Left lobe of liver (tissue), 2 donors: ENCODE results near the gene PLXNA3. TPM values are rescaled to one million over a fixed set of nuclear protein-coding genes. Genes with fewer than 3 reads are reported as not detected.

Source experiments
- ATAC-seq: fragments of 200-7000 bp; cut with Tn5 transposase; one replicate; pipeline ENCODE4 v1.9.1; 2020; ENCODE audit warnings: mild to moderate bottlenecking, moderate library complexity
- DNase-seq: peaks from one replicate; pipeline ENCODE4 v3.0.0-alpha.2; 2020; ENCODE audit warnings: low spot score
- total RNA-seq: library from RNA; stranded (reverse); gene quantifications from one replicate; pipeline ENCODE4 v1.2.1, GENCODE V29; 2021
- donor health status: DM: no; HTN: no; CAD: no; lungs with moderate emphysema.
- donor health status: DM: no; HTN: yes; CAD: no.

PLXNA3 gene
- total RNA-seq, 1 donor from 2014 or later, result 4.5 TPM

DNA sequence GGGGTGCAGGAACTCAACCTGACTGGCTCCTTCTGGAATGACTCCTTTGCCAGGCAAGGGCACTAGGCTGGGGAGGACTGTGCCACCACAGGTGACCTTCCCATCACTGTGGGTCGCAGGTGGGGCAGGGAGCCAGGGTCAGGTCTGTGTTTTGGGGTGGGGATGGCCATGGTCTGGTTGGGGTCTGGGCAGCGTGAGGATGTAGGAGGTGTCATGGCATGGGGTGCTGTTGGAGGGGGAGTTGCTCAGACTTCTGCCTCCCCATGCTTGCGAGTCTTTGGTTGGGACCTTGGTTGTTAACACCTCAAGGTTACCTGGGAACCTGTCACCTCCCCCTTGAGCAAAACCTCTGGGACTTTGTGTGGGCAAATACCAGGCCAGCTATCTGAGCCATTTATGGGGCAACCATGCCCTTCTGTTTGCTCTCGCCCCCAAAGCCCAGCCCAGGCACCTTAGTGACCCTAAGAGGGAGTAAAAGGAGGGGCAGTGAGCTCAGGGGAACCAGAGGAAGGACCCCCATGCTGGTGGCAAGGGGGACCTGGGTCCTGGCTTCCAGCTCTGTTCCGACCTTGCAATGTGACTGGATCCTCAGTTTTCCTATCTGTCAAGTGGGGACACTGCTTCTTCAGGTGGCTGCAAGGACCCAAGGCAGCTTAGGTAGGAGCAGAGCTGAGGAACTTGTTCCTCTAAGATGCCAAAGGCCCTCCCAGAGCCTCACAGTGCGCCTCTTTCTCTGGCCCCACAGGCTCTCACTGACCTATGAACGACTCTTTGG is 23.5 kb upstream of the PLXNA3 start:
- no peak for ATAC-seq
- DNase-seq, result no peak

DNA sequence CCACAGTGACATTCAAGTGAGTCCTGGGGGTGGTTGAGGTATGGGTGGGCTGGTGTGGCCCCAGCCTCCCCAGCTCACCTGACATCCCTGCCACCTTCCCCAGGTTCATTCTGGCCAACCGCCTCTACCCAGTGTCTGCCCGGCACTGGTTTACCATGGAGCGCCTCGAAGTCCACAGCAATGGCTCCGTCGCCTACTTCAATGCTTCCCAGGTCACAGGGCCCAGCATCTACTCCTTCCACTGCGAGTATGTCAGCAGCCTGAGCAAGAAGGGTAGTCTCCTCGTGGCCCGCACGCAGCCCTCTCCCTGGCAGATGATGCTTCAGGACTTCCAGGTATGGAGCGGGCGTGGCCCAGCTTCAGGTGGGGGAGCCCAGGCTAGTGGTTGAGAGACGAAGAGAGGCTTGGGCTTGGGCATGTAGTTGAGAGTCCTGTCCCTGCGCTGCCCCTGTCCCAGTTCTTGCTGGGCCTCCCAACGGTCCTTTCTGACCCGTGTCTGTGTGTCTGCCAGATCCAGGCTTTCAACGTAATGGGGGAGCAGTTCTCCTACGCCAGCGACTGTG is 22.8 kb upstream of the PLXNA3 start:
- no peak for DNase-seq
- no peak for ATAC-seq

DNA sequence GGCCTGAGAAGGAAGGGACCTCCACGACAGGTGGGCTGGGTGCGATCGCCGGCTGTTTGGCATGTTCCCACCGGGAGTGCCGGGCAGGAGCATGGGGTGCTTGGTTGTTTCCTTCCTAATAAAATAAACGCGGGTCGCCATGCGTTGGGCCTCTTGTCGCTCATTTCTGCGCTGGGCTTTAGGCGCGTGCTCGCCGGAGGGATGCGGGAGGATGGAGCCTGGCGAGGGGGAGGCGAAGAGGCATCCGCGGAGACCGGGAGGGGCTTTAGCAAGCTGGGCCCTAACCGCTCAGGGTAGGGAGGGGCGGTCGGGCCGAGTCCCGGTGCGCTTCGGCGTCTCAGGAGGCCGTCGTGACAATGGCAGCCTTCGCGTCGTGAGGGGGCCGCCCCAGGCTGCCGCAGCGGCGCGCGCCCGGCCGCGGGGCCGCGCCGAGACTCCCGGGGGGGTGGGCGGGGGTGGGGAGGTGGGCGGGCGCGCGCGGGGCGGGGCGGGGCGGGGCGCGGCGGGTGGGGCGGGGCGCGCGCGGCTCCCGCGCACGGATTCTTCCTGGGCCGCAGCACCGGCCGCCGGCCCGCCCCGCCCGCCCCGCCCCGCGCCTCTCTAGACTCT is 21.6 kb upstream of the PLXNA3 start:
- no peak for DNase-seq
- ATAC-seq, result peak; percentile 67

DNA sequence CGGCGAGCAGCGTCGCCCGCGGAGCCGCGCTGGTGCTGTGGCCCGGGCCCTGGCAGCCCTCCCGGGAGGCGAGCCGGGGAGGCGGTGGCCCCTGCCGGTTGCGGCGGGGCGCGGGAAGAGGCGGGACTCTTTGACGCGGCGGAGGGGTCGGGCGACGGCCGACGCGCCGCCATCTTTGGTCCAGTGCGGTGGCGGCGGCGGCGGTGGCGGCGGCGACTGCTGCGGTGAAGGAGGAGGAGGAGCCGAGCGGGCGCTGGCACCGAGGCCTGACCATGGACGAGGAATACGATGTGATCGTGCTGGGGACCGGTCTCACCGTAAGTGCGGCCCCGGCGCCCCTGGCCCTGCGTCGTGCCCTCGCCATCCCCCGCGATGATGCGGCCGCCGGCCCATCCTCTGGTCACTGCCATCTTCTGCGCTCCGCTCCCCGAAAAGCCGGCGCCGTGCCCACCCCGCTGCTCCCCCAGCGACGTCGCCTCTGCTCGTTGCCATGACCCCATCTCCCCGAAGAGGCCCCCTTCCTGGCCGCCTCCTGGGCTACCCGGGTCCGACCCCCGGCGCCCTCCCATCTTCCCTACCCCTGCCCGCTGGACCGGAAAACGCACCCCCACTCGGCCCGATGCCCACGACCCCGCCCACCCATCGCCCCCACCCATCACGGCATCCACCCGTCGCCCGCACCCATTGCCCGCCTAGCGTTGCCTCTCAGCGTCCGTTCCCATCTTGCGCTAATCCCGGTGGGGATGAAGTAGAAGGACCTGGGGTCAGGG is 20.9 kb upstream of the PLXNA3 start, which contains the start of gene GDI1:
Gene GDI1 (plus strand): TSS at position 172 of the 770 bp plus-strand sequence. CDS start 101 bp downstream, at position 273.
- DNase-seq (peak; percentile 60), ATAC-seq (peak; percentile 76)

DNA sequence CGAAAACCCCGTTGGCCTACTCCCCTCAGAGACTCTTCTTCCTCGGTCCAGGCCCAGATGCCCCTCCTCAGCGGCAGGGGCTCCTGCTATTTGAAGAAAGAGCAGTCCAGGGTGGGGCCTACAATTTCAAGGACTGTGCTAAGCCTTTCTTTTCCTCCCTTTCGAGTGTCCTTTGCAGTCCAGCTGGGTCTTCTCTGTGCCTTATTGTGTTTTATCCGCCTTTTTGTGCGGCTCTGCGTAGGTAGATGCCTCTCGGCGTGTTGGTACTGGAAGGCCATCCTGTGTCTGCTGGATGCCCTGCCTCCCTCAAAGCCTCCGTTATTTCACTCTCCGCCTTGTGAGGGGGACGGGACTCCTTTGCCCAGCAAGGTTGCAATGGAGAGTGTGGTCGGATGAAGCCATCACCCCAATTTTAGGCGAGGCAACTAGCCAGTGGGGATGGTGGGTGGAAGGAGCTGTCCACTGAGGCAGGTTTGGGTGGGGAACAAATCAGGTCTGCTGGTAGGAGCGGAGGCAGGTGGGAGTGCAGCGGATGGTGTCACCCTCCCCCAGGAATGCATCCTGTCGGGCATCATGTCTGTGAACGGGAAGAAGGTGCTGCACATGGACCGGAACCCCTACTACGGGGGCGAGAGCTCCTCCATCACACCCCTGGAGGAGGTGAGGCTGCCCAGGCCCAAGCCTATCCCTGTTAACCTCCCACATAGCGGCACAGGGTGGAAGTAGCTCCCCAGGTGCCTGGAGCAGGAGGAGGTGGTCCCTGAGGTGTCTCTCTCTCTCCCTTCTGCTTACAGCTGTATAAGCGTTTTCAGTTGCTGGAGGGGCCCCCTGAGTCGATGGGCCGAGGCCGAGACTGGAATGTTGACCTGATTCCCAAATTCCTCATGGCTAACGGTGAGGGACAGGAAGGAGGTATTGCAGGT is 19.8 kb upstream of the PLXNA3 start:
- DNase-seq (no peak), ATAC-seq (no peak)

DNA sequence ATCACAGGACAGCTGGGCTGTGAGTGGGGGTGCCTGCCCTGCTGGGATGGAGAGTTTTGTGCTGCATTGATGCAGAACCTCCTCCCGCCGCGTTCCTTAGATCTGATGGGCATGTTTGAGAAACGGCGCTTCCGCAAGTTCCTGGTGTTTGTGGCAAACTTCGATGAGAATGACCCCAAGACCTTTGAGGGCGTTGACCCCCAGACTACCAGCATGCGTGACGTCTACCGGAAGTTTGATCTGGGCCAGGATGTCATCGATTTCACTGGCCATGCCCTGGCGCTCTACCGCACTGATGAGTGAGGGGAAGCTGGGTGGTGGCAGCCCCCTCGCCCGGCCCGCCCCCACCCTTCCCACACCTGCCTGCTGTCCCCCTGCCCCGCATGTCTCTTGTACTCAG is 18.2 kb upstream of the PLXNA3 start:
- ATAC-seq (peak; percentile 43), DNase-seq (peak; percentile 61)

DNA sequence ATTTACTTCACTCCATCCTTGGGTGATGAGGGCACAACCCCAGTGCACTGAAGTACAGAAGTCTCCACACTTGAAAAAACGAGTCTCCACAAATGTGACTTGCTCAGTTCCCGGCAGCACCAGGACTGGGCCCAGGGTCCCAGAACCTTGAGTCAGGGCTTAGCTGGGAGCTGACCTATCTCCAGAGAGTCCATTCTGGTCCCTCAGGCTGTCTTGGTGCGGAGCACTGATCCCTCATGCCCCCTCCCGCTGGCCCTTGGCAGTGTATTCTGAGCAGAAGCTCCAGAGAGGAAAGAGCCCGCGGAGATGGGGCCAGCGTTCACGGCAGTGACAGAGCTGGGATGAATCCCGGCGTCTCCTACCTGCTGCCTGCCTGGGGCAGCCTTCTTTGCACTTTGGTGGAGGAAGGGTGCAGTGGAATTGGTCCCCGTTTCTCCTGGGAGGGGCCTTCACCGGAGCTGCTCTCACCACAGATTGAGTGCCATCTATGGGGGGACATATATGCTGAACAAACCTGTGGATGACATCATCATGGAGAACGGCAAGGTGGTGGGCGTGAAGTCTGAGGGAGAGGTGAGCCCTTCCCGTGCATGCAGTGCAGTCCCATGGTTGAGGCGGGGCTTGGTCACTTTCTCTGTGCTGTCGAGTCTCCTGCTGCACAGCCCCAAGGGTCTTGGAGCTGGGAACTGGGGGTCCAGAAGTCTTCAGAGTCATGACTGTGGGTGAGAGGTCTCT is 17.3 kb upstream of the PLXNA3 start:
- DNase-seq (no peak), ATAC-seq (no peak)

DNA sequence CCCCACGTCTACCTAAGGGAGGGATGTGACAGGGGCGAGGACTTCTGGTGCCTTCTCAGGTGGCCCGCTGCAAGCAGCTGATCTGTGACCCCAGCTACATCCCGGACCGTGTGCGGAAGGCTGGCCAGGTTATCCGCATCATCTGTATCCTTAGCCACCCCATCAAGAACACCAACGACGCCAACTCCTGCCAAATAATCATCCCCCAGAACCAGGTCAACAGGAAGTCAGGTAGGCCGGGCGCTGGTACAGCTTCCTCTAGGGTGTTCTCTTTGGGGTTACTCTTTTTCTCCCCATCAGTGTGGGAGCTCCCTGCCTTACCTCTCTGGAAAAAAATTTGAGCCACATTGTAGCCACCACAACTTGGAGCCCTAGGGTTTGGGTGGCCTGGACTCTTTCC is 16.5 kb upstream of the PLXNA3 start:
- no peak for ATAC-seq
- no peak for DNase-seq

DNA sequence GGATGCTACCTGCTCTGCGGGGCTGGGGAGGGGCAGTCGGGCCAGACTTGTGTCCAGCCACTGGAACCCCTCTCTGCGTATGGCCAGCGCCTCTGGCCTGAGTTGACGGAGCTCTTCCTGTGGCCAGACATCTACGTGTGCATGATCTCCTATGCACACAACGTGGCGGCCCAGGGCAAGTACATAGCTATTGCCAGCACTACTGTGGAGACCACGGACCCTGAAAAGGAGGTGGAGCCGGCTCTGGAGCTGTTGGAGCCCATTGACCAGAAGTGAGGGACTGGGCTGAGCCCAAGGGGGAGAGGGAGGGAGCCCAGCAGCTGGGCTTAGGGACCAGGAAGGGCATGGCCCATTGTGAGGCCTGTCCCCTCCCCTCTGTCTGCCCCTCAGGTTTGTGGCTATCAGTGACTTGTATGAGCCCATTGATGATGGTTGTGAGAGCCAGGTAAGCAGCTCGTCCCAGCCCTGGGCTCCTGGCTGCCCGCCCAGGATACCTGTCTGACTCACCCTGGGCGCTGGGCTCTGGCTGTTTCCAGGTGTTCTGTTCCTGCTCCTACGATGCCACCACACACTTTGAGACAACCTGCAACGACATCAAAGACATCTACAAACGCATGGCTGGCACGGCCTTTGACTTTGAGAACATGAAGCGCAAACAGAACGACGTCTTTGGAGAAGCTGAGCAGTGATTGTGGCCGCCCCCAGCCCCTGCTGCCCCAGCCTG is 15.9 kb upstream of the PLXNA3 start:
- ATAC-seq (no peak), DNase-seq (no peak)

DNA sequence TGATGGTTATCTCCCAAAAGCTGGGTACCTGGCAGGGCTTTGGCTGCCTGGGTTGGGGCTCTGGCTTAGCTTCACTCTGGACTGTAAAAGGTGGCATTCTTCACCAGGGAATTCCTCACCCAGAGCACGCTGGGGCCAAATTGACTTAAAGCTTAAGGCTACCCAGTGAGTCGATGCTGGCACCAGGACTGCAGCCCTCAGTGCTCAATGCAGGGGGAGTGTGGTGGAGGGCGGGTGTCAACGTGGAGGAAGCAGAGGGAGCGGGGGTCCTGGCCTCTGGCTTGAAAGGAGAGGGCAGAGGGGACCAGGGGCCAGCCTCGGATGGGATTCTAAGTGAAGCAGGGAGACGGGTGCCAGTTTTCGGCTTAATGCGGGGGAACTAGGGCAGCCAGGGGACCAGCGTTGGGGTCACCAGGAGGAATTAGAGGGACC is 14.6 kb upstream of the PLXNA3 start:
- peak; percentile 6 for ATAC-seq
- no peak for DNase-seq

DNA sequence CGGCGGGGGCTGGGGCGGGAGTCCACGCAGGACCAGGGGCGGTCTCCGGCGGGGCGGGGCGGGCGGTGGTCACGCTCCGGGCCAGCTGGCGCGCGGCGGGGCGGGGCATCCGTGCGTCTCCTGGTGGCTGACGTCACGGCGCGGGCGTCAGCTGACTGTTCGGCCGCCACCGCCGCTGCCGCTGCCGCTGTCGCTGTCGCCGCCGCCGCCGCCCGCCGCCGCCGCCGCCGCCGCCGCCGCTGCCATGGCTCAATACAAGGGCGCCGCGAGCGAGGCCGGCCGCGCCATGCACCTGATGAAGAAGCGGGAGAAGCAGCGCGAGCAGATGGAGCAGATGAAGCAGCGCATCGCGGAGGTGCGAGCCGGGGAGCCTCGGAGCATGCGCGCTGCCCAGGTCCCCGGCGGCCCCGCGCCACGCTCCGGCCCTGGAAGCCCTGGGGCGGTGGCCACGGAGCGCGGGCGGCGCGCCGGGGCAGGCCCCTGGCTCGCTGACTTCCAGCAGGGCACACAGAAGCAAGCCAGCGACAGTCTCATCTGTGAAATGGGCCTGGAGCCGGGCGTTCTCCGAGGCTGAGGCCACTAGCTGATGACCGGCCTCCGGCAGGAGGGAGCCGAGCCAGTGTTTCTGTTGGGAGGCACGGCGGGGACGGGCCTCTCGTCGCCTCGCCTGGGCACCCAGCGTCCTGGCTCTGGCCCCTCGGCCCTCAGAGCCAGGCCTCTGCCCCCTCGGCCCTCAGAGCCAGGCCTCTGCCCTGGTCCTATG is 13.9 kb upstream of the PLXNA3 start, which contains the start of gene FAM50A:
Gene FAM50A (plus strand): TSS at position 150 of the 763 bp plus-strand sequence. CDS start 95 bp downstream, at position 245.
- peak; percentile 91 for ATAC-seq
- DNase-seq, result peak; percentile 76

DNA sequence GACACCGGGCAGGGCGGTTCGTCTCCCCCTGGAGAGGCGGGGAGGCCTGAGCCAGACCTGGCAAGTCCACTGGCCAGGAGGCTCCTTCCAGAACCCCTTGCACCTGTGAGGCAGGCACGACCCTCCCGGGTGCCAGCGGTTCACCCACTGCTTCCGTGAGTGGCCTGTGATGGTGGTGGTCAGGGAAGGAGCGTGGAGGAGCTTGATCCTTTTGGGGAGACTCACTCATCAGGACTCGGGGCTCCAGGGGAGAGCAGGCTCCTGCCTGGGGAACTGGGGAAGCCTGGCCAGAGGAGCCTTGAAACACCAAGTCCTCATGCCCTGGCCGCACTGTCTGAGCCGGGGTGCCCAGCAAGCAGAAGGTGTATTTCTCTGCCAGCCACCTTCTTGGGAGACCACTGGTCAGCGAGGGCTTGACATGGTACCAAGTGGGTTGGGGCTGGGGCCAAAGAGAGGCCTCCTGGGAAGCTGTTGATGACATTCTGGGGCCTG is 13.3 kb upstream of the PLXNA3 start:
- no peak for DNase-seq
- ATAC-seq, result peak; percentile 3

DNA sequence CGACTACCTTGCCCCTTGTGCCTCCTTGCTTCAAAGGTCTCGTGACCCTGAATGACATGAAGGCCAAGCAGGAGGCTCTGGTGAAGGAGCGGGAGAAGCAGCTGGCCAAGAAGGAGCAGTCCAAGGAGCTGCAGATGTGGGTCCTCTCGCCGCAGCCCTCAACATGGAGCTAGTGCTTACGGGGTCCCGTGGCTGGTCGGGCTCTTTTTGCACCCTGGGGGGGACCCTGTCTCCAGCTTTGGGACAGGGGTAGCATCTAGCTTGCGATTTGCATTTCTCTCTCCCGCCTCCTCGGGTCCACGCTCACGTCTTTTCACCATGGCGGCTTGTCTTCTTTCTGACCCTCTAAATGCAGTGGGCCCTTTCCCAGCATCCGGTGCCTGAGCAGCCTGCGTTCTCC is 12.3 kb upstream of the PLXNA3 start:
- no peak for ATAC-seq

DNA sequence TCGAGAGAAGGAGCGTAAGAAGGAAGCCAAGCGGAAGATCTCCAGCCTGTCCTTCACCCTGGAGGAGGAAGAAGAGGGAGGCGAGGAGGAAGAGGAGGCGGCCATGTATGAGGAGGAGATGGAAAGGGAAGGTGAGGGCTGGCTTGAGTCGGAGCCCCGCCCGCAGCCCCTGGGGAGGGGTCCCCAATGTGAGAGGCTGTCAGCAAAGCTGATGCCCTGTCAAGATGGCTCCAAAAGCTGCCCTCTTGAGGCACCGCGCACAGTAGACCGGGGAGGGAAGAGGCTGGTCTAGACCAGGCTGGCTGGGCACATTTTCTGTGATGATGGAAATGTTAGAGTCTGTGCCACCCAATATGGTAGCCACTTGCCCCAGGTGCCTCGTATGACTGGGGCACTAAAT is 11.7 kb upstream of the PLXNA3 start:
- no peak for ATAC-seq

More for the DNA sequence above, 12.3 kb upstream of the PLXNA3 start:
- DNase-seq, result no peak

DNA sequence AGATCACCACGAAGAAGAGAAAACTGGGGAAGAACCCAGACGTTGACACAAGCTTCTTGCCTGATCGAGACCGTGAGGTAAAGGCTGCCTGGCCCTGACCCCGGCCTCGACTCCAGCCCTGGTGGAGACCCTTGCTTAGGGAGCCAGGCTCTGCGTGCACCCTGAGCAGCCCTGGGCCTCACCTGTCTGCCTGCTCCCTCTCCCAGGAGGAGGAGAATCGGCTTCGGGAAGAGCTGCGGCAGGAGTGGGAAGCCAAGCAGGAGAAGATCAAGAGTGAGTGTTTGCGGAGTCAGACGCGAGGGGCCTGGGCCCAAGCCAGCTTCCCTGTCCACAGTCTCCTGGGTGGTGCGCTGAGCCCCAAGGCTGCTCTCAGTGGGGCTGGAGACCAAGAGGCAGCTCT is 9.6 kb upstream of the PLXNA3 start:
- ATAC-seq (no peak), DNase-seq (no peak)

More for the DNA sequence above, 11.7 kb upstream of the PLXNA3 start:
- DNase-seq, result no peak

DNA sequence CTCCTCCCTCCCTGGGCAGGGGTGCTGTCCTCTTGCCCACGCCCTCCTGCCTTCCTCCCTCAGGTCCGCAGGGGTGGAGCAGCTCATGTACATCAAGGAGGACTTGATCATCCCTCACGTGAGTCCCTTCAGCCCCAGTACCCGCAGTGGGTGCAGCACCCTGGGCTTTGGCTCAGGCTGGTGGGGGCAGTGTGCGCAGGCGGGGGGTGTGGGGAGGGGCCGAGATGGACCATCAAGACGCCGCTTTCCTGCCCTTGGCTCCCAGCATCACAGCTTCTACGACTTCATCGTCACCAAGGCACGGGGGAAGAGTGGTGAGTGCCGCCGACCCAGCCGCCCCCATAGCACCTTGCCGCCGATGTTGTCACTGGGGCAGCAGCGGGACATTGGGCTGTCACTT is 8.5 kb upstream of the PLXNA3 start:
- no peak for ATAC-seq
- no peak for DNase-seq

DNA sequence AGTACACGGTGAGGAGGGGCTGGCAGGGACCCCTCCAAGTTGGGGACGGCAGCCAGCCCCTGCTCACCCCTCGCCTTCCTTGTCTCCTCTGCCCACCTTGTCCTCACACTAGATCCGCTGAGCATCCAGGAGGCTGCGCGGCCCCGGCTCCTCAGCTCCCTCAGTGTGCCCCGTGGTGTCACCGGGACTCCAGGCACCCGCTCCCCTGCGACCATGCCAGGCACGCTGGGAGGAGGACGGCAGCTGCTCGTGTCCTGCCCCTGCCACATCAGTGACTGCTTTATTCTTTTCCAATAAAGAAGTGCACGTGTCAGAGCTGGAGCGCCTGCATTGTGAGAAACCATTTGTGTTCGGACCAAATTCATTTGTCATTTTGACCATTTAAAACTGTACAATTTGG is 7.8 kb upstream of the PLXNA3 start:
- ATAC-seq (no peak), DNase-seq (no peak)

DNA sequence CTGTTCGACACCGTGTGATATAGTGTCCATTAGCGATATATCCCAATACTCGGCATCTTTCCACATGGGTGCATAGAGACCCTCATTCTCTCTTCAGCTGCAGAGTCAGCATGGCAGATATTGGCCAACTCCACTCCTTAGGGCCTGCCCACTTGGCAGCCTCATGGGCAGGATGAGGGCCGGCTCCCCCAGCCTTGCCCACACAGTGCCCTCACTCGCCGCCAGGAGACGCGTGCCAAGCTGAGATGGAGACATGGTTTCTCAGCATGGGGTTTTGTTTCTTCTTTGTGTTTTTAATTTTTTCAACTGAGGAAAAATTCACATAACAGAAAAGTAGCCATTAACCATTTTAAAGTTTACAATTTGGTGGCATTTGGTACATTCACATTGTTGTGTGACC is 5.3 kb upstream of the PLXNA3 start:
- DNase-seq (no peak), ATAC-seq (no peak)
